Fibroblast of skin of right quadriceps (primary cell): ENCODE results near the gene AGPAT2.
A peak's percentile ranks its signal among the peaks of the same experiment; 100 is the strongest.

Experiments used
- DNase-seq: peaks from one replicate; pipeline ENCODE4 v3.0.0-alpha.2; 2013

AGPAT2 gene

DNA sequence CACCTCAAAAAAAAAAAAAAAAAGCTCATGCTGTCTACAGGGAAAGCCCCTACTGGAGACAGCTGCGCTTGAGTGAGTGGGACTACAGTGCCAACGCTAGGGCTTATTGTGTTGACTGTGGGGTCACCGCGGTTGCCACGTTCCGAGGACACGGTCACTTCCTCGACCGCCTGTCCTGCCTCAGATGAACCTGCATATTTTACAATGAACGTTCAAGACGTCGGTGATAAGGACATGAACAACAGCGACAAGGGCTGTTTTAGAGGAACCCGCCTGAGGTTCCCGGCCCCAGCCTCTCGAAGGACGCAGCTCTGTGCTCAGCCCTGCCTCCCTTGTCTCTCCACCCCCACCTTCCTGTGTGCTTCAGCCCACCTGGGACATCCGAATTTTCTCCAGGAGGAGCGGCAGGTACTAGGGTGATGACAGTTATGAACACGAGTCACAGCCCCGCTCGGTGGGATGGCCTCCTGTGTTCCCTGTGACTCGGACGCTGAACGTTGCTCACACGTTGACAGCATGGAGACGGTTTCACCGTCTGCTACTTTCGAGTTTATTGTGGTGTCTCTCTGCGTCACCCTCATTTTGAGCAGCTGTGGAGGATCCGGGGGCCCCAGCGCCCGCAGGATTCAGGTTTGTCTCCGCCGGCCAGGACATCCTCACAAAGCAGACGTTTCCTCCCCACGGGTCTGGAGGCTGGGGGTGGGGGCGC, 13.9 kb upstream of the AGPAT2 start:
- DNase-seq, result no peak

- peak; percentile 51 for DNase-seq
These were observed 13.0 kb upstream of the AGPAT2 start for GRCh38 chr9:136700304-136700703.

GRCh38 chr9:136698635-136699246, 11.5 kb upstream of the AGPAT2 start:
- DNase-seq, result no peak

DNA sequence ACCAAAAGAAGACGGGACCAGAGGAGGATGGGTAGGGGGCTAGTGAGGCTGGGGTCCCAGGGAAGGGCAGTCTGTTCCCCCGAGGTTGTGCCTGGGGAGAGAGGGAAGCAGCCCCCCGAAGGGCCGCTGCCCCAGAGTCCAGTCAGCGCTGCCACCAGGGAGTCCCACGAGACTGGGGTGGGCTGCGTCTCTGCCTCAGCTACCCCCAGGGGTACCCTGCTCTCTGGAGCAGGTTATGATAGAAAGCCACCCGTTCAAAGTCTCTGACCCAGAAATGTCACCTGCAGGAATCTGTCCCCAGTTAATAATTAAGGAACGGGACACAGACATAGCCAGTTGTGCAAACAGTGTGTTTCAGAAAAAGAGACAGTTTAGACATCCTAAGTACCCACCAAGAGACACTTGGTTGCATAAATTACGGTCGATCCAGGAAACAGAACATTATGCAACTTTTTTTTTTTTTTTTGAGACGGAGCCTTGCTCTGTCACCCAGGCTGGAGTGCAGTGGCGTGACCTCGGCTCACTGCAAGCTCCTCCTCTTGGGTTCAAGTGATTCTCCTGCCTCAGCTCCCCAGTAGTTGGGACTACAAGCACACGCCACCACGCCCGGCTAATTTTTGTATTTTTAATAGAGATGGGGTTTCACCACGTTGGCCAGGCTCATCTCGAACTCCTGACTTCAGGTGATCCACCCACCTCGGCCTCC, 10.7 kb upstream of the AGPAT2 start:
- no peak for DNase-seq

DNA sequence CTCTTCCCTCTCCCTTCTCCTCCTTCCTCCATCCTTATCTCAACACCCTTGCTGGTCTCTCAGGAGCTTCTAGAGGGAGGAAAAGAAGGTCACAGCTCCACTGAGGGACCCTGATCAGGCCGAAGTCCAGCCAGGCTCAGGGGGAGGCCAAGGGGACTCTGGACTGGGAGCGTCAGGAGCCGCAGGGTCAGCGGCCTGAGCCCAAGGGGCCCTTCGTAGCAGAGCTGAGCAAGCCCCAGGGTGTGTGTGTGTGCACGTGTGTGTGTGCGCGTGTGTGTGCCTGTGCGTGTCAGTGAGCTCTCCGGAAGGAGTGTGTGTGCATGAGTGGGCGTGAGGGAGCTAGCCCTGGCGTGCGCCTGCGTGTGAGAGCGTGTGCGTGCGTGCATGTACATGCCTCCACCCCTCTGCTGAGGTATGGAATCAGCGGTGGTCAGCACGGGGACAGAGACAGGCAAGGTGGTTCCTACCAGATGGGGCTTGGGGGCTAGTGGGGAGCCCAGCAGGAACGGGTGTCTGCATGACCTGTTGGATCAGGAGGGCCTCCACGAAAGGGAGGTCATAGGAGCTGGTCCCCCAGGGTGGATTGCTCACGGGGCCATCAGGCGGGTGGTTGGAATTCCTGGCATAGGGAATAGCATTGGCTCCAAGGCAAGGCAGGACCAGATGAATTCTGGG, 10.0 kb upstream of the AGPAT2 start:
- no peak for DNase-seq

DNA sequence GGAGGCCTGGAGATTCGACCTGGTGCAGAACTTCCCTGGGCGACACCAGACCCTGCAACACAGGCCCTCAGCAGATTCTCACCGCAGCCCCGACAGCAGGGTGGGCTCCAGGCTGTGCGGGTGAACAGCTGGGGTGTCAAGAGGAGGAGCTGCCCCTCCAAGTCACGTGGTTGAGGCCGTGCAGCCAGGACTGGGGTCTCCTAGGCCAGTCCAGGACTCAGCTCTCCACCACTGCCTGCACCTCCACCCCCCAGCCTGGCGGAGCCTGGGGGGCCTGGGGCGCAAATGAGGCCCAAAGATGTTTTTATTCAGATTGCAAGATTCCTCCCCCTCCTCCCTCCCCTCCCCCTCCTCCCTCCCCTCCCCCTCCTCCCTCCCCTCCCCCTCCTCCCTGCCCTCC, 9.2 kb upstream of the AGPAT2 start:
- DNase-seq, result no peak

DNA sequence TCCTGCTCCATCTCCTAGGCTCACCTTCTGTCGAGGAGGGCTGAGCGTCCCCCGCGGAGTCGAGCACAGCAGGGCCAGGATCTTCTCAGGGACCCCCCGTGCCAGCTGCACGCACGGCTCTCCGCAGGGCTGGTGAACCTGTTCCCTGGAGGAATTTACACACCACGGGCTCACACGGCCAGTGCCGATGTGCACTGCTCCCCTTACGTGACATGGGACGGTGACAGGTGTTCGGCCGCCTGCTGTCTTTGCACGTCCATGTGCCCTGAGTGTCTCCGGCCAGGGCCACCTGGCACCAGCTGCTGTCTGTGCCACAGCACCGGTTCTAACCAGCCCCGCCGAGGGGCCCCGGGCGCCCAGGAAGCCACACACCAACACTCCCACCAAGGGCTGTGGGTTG, 8.7 kb upstream of the AGPAT2 start:
- DNase-seq, result no peak

DNA sequence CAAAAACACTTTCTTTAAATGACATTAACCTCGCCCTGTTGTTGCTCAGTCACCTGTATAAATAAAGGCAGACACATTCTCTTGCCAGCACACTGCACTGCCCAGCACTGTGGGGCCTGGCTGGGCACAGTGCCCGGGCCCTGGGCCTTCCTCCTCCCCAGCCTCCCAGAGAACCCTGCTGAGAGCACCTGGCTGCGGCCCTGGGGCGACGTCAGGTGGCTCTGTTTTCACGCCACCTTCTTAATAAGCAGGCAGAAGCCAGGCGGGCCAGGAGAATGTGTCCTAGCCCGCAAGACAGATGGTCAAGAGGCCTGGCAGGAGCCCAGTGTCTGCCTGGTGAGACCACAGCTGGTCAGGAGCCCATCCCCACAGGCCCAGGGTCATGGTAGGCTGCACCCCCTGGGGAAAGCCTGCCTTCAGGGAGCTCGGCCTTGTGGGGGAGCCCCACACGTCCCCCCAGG, 8.2 kb upstream of the AGPAT2 start:
- no peak for DNase-seq

DNA sequence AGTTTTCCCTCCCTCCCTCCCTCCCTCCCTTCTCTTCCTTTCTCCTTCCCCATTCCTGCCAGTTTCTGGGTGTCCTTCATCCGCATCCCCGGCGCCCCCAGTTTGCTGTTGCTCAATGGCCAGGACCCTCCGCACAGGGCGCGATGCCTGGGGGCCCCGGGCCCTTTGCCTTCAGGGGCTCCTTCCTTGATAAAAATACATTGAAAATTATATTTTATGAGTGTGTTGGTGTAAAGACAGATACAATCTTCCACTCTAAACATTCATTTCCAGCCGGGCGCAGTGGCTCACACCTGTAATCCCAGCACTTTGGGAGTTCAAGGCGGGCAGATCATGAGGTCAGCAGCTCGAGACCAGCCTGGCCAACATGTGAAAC, 7.6 kb upstream of the AGPAT2 start:
- DNase-seq, result no peak

DNA sequence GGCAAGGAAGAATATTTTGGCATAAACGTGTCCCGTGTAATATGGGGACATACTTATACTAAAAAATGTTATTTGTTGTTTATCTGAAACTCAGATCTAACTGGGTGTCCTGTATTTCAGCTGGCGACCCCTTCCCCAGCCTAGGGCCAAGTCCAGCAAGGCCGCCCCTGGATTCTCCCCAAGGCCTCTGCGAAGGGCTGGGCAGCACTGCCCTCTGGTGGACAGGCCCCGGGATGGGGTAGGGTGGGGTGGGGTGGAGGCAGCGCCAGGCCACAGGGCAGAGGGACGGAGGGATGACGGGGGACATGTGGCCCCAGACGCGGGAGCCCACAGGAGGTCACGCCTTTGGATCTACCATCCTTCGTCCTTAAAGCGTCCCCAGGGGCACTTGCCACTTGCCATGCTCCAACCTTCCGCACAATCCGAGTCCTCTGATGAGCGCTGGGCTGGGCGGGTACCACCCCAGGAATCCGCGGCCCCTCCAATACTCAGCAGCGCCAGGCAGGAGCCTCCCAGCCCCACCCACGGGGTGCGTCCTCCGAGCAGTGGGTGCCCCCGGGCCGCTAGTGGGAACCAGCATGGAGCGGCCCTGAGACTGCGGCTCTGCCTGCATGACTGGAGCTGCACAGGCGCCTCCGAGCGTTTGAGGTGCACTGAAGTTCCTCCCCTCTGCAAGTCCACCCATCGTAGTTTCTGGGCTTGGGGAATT, 7.1 kb upstream of the AGPAT2 start:
- DNase-seq, result no peak

DNA sequence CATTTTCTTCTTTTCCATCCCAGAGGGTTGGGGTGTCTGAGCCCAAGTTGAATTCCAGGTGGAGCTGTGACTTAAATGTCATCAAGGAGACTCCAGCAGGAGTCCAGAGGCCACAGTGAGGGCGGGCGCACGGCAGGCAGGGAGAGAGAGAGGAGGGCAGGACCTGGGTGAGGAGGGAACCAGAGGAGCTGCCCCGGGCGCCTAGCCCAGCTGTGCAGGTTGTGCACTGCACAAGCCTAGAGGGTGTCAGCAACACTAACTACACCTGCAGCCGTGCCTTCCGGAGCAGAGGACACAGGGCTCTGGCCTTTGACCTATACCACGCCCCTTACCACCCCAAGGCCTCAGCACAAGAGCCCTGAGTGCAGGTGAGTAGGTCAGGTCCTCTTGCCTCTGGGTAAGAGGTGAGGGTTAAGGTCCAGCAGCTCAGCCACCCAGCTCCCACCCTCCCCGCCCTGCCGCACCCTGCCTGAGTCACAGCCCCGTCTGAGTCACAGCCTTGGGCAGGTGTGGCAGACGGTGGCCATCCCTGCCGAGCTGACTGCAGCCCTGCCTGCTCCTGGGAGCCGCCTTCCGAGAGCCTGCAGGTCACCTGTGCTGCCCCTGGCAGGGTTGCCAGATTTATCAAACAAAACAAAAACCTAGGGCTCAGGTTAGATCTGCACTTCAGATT, 6.4 kb upstream of the AGPAT2 start:
- no peak for DNase-seq

GRCh38 chr9:136693135-136693489, 5.9 kb upstream of the AGPAT2 start:
- DNase-seq, result no peak

DNA sequence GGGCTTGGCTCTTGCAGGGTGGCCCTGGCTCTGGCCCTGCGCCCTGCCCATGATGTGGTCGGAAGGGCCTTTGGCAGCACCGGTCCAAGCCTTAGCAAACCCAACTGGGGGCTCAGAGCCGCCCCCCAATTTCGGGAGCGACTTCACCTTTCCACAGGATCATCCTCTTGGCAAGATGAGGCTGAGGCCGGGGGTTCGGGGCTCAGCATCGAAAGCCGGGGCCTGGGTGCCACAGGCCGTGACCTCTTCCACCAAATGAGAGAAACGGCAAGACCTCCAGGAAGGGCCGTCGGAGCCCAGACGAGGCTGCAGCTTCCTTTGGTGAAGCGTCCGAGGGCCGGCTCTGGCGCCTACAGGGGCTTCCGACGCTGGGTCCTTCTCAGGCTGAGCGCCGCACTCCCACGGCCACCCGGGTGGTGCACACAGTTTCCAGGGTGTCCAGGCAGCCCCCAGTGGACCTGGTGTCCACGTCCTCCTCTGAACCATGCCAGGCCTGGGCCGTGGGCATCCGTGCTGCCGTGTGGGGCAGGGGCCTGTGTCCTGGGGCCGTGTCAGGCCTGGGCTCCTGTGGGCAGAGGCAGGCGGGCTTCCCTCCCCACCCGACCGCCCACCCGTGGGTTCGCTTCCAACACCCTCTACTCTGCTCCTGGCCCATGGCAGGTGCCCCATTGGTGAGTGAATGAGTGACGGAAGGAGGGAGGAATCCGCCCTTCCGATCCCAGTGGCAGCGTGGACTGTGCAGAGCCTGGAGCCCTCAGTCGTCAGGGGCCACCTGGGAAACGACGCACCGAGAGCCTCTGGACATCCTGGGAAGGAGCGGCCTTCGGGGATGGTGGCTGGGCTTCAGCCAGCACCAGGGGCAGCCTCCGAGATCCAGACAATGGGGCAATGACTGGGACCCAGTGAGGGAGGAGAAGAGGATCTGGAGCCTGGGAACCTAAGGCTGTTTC, 5.2 kb upstream of the AGPAT2 start:
- no peak for DNase-seq

DNA sequence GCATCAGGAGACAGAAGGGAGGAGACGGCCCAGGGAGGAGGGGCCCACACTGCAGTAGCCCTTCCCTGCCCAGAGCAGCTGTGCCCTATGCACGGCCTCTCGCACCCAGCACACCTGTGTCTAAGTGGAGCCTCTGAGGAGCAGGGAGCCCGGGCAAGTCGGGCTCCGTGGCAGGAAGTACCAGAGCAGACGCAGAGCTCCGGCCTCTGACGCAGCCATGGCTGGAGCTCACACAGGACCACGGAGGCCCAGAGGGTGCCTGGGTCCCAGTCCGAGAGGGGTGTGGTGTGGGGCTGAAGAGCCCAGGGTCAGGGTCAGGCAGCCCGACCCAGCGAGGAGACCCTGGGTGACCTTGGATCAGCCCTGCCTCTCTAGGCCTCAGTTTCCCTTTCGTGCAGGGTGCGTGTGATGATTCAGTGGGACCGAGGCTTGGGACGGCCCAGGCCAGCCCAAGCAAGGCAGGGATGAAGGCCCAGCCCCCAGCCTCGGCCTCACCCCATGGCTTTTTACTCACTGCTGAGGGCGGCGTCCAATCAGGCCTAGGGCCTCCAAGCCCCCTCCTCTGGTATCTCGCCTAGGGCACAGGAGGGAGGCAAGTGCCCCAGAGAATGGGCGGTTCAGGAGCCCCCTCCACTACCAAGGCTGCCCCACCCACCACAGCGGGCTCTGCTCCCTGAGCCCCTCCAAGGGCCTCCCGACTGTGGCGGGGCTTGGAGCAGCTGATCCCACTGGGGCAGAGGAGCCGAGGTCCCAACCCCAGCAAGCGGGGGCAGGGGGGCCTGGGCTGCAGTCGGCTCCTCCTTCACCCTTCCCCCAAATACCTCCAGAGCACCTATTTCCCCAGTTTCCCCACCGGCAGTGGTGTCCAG, 4.3 kb upstream of the AGPAT2 start:
- no peak for DNase-seq

DNA sequence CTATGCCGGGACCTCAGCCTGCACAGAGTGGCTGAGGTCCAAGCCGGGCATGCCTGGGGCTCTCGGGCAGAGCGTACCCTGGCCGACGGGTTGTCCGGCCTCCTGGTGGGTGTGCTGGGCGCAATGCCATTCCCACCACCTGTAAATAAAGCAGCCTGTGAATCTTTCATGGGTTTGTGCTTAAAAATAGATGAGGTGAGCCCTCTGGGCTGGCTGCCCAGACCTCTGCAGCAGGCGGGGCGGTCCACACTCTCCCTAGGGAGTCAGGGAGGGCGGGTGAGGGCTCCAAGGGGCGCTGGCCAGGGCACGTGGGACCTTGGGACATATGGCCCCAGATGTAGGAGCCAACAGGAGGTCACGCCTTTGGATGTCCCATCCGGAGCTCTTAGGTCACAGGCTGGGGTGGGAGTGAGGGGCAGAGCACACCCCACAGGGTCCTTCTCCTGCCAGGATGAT, 3.6 kb upstream of the AGPAT2 start:
- DNase-seq, result no peak

- no peak for DNase-seq
These were observed 3.0 kb upstream of the AGPAT2 start for GRCh38 chr9:136690104-136690805.

DNA sequence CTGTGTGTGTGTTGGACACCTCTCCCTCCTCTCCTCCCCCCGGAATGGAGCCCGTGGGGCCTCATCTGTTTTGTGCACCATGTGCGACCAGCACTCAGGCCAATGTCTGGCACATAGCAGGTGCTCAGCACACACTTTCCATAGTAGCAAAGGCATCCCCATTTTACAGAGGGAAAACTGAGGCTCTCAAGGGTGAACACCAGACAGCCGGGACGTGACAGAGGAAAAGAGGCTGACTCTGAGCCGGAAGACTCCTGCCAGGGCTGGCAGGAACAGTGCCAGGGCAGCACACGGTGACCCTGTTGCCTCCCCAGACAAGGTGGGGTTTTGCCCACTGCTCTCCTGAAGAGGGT, 1.8 kb upstream of the AGPAT2 start:
- DNase-seq, result no peak

DNA sequence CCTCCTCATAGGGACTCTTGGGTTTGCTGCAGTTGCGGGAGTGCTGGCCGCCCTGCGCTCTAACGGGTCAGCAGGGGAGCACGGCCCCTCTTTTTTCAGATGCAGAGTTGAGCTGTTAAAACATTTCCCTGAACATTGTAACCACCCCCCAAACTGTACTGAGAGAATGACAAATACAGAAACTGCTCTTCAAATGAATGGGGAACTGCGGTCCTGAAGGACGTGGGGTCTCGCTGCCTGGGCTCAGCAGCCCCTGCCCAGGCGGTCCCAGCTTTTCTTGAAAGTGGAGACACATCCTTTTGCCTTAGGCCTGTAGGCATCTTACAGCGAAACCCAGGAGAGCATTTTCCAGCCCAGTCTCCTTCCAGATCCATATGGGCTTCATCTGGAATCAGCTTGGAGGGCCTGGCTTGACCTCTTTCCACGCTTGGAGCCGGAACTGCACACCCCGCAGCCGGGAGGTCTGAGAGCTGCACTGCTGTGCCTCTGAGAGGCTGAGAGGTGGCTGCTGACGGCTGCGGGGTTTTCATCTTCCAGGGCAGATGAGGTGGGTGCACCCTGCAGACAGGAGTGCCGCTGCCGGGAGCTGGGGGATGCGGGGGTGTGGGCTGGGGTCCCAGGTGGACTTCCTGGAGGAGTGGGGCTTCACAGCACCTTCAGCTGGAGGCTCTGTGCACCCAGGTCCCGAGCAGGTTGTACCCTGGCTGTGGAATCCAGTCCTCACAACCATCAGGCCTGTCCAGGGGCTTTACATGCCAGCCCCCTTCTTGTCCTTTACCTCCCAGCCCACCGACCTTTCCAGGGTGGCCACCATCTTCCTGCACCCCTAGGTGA, 1.2 kb upstream of the AGPAT2 start:
- DNase-seq, result no peak
